Peyer's patch (tissue), 4 donors: ENCODE data around the gene OGDHL. TPM values are rescaled to one million over a fixed set of nuclear protein-coding genes. Genes with fewer than 3 reads are reported as not detected.
A peak's percentile ranks its signal among the peaks of the same experiment; 100 is the strongest.

ENCODE experiments used
- DNase-seq, 3 donors: peaks; one replicate each; pipeline ENCODE4 v3.0.0-alpha.2; 2017 to 2019
- H3K27ac ChIP-seq, 4 donors: fragments of 200-600 bp; sonication (generic); one replicate each; pipeline ENCODE4 v1.5.1; 2016 to 2019
- H3K27me3 ChIP-seq, 2 donors: fragments of 200-600 bp; sonication (generic); one replicate each; pipeline ENCODE4 v1.5.1; 2019
- H3K36me3 ChIP-seq, 3 donors: fragments of 200-600 bp; sonication (generic); one replicate each; pipeline ENCODE4 v1.5.1; 2016 to 2019
- H3K4me1 ChIP-seq, 4 donors: fragments of 200-600 bp; sonication (generic); one replicate each; pipeline ENCODE4 v1.5.1; 2016 to 2019
- H3K4me3 ChIP-seq, 4 donors: fragments of 200-600 bp; sonication (generic); 1 replicate in 3 of 4; 2 replicates in 1 of 4; pipeline ENCODE4 v1.5.1; 2016 to 2019; ENCODE audit warnings: mild to moderate bottlenecking in 1 of 4
- H3K9me3 ChIP-seq, 4 donors: fragments of 200-600 bp; sonication (generic); one replicate each; pipeline ENCODE4 v1.5.1; 2016 to 2019; ENCODE audit warnings: mild to moderate bottlenecking in 1 of 4
- POLR2A ChIP-seq, 2 donors: fragments of 450-650 bp; IDR thresholded peaks; one replicate each; pipeline ENCODE4 v1.5.1; 2017; ENCODE audit warnings: antibody characterized with exemption in 2 of 2, mild to moderate bottlenecking in 2 of 2, moderate library complexity in 2 of 2
- total RNA-seq, 4 donors: library from RNA; depleted of rRNA; stranded (reverse); fragments of >200 nt; gene quantifications; one replicate each; pipeline ENCODE4 v1.1.0, GENCODE V29; 2016
- TF ChIP-seq, protein P1 (sequence below), 6 experiments: fragments of 450-650 bp in 4 of 6; fragments of 200-600 bp in 2 of 6; sonication (generic) in 1 of 6; IDR thresholded peaks; one replicate each; pipeline ENCODE4 v1.5.1; 2017 to 2019; ENCODE audit warnings: antibody characterized with exemption in 6 of 6, mild to moderate bottlenecking in 3 of 6, moderate library complexity in 1 of 6

Gene OGDHL
- total RNA-seq, 4 donors from 2014 or later = 1.7 to 4.3 (median 3.0) TPM

DNA sequence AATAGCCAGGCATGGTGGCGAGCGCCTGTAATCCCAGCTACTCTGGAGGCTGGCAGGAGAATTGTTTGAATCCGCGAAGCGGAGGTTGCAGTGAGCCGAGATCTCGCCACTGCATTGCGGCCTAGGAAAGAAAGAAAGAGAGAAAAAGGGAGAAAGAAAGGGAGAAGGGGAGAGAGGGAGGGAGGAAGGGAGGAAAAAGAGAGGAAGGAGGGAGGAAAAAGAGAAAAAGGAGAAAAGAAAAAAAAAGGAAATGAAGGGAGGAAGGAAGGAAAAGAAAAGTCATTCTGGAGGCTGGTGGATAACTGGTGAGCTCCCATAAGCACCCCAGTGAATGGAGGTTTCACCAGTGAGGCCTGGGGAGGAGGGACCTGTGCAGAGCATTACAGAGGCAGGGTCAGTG, 7.6 kb upstream of the OGDHL start:
- Histone ChIP-seq H3K4me1 (no peaks in the 10 kb centered on the region), H3K27me3 (peaks cover 0 to 6% of the 10 kb centered on the region in 2 donors), H3K9me3 (peaks cover 0 to 3% (median 0%) of the 10 kb centered on the region in 4 donors), H3K36me3 (no peaks in the 10 kb centered on the region), H3K4me3 (no peak overlapping the region), H3K27ac (no peak overlapping the region)
- DNase-seq = no peak
- TF ChIP-seq, protein P1, sequence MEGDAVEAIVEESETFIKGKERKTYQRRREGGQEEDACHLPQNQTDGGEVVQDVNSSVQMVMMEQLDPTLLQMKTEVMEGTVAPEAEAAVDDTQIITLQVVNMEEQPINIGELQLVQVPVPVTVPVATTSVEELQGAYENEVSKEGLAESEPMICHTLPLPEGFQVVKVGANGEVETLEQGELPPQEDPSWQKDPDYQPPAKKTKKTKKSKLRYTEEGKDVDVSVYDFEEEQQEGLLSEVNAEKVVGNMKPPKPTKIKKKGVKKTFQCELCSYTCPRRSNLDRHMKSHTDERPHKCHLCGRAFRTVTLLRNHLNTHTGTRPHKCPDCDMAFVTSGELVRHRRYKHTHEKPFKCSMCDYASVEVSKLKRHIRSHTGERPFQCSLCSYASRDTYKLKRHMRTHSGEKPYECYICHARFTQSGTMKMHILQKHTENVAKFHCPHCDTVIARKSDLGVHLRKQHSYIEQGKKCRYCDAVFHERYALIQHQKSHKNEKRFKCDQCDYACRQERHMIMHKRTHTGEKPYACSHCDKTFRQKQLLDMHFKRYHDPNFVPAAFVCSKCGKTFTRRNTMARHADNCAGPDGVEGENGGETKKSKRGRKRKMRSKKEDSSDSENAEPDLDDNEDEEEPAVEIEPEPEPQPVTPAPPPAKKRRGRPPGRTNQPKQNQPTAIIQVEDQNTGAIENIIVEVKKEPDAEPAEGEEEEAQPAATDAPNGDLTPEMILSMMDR (IDR thresholded peaks at IDR 0.05) = no peak
- no peak for TF ChIP-seq POLR2A (IDR thresholded peaks at IDR 0.05)

DNA sequence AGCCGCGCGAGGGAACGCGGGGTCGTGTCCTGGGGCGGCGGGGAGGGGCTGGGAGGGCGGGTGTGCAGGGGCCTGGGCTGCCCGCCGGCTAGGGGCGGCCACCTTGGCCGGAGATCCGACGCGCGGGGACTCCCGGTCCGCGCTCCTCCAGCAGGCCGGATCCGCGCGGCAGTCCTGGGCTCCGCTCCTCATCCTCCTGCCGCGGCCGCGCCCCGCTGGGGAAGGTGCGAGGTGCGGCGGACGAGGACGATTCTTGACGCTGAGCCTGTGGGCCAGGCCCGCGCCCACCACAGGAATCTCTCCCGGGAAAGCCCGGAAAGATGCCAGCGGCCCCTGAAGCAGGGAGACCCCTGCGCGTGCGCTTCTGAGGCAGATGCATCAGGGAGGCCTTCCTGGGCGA, 6.6 kb upstream of the OGDHL start:
- H3K27me3 ChIP-seq = peaks cover 0 to 6% of the 10 kb centered on the region in 2 donors
- H3K9me3 ChIP-seq = peaks cover 0 to 3% (median 0%) of the 10 kb centered on the region in 4 donors
- H3K36me3 ChIP-seq = no peaks in the 10 kb centered on the region
- DNase-seq = no peak
- H3K27ac ChIP-seq = no peak overlapping the region
- no peaks in the 10 kb centered on the region for H3K4me1 ChIP-seq
- no peak overlapping the region for H3K4me3 ChIP-seq
- no peak for TF ChIP-seq POLR2A (IDR thresholded peaks at IDR 0.05)
- TF ChIP-seq, protein P1 (IDR thresholded peaks at IDR 0.05) = no peak

DNA sequence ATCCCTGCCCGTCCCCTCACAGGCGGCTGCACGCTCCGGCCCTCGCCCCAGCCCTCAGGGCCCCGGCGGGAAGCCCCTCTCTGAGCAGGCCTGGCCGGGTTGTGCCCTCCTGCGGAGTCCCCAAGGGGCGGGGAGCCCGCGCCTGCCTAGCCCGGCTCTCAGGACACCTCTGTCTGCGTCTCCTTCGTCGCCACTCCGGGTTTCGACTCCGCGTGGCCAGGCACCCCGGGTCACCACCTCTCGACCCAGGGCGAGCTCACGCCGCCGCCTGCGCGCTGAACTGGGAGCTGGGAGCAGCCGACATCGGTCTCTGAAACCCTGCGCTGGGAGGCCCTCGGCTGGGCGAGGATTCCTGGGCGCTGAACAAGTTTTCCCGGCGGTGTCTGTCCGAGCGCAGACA, 6.2 kb upstream of the OGDHL start:
- H3K4me1 ChIP-seq = no peaks in the 10 kb centered on the region
- TF ChIP-seq POLR2A (IDR thresholded peaks at IDR 0.05) = no peak
- TF ChIP-seq, protein P1 (IDR thresholded peaks at IDR 0.05) = no peak
- no peaks in the 10 kb centered on the region for H3K36me3 ChIP-seq
- H3K4me3 ChIP-seq = no peak overlapping the region
- peaks cover 0 to 6% of the 10 kb centered on the region in 2 donors for H3K27me3 ChIP-seq
- H3K9me3 ChIP-seq = peaks cover 0 to 3% (median 0%) of the 10 kb centered on the region in 4 donors
- DNase-seq = no peak
- no peak overlapping the region for H3K27ac ChIP-seq

DNA sequence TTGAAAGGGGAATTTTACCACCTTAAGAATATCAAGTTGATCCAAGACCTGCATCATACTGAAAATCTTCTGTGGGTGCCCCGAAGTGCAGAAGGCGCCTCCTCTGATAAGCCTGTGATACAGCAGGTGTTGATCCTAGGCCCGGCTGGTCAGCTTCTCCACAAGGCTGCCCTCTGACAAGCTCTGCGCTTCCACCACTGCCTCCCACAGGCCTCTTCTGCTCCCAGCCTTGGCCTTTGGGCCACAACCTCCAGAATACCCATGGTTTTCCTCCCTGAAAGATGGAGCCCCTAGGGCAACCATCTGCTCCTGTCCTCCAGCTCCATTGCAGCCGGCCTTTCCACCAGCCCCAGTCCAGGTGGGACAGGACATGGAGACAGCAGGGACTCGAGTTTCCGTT, 5.6 kb upstream of the OGDHL start:
- Histone ChIP-seq H3K4me1 (no peaks in the 10 kb centered on the region), H3K27me3 (peaks cover 0 to 6% of the 10 kb centered on the region in 2 donors), H3K9me3 (peaks cover 0 to 3% (median 0%) of the 10 kb centered on the region in 4 donors), H3K36me3 (no peaks in the 10 kb centered on the region), H3K27ac (no peak overlapping the region), H3K4me3 (no peak overlapping the region)
- TF ChIP-seq, protein P1 (IDR thresholded peaks at IDR 0.05) = no peak
- TF ChIP-seq POLR2A (IDR thresholded peaks at IDR 0.05) = no peak
- no peak for DNase-seq

DNA sequence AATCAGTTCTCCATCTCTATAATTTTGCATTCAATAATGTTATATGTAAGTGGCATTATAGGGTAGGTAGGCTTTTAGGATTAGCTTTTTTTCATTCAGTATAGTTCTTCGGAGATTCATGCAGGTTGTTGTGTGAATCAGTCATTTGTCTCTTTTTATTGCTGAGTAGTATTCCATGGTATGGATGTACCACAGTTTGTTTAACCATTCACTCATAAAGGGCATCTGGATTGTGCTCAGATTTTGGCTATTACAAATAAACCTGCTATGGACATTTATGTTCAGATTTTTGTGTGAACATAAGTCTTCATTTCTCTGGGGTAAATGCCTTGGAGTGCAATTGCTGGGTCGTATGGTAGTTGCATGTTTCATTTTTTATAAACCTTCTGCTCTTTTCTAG, 4.4 kb upstream of the OGDHL start:
- Histone ChIP-seq H3K36me3 (no peaks in the 10 kb centered on the region), H3K4me1 (peaks cover 0 to 12% (median 5%) of the 10 kb centered on the region in 4 donors), H3K27ac (no peak overlapping the region), H3K9me3 (peaks cover 0 to 3% (median 0%) of the 10 kb centered on the region in 4 donors), H3K27me3 (peaks cover 0 to 6% of the 10 kb centered on the region in 2 donors), H3K4me3 (no peak overlapping the region)
- no peak for DNase-seq
- no peak for TF ChIP-seq POLR2A (IDR thresholded peaks at IDR 0.05)
- TF ChIP-seq, protein P1 (IDR thresholded peaks at IDR 0.05) = no peak

DNA sequence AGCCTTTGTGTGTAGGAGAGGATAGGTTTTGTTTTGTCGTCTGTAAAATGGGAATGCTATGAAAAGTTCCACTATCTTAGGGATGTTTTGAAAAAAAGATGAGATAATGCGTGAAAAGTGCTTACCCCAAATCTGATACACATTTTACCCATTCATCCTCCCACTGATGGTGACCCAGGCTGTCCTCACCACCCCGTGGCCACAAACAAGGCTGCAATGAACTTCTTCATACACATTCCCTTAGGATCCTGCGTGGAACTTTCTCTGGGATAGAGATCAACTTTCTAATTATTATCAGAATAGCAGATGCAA, 399 bp upstream of the OGDHL start:
- no peaks in the 10 kb centered on the region for H3K36me3 ChIP-seq
- DNase-seq = no peak
- no peaks in the 10 kb centered on the region for H3K27me3 ChIP-seq
- no peak overlapping the region for H3K27ac ChIP-seq
- TF ChIP-seq POLR2A (IDR thresholded peaks at IDR 0.05) = no peak
- TF ChIP-seq, protein P1 (IDR thresholded peaks at IDR 0.05) = no peak
- peaks cover 0 to 12% (median 5%) of the 10 kb centered on the region in 4 donors for H3K4me1 ChIP-seq
- H3K9me3 ChIP-seq = no peaks in the 10 kb centered on the region
- peak overlapping the region in 2 of 4 donors; percentile 65 to 67 for H3K4me3 ChIP-seq
